ENCODE data around the gene DNM3.

The DNM3 gene

GRCh38 chr1:172446547-172446946 is 605.2 kb downstream of the DNM3 start:
- DNase-seq, result no peak

DNA sequence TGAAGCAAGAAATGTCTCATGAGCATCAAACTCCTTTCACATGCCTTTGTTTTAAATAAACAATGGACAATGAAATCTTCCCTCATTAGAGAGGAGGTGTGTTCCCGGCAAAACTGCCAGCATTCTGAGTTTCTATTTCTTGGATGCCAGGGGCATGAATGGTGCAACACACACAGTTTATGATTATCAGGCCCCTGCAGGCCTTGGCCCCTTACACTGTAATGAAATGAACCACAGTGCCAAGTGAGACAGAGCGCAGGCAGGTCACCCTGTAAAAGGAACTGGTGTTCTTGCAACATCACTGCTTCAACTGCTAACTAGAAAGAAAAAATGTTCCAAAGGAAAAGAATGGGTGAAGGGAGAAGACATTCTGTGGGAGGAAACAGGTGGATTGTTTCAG is 606.3 kb downstream of the DNM3 start:
- no peak for DNase-seq

GRCh38 chr1:172448995-172449584 is 607.8 kb downstream of the DNM3 start:
- DNase-seq, result no peak

DNA sequence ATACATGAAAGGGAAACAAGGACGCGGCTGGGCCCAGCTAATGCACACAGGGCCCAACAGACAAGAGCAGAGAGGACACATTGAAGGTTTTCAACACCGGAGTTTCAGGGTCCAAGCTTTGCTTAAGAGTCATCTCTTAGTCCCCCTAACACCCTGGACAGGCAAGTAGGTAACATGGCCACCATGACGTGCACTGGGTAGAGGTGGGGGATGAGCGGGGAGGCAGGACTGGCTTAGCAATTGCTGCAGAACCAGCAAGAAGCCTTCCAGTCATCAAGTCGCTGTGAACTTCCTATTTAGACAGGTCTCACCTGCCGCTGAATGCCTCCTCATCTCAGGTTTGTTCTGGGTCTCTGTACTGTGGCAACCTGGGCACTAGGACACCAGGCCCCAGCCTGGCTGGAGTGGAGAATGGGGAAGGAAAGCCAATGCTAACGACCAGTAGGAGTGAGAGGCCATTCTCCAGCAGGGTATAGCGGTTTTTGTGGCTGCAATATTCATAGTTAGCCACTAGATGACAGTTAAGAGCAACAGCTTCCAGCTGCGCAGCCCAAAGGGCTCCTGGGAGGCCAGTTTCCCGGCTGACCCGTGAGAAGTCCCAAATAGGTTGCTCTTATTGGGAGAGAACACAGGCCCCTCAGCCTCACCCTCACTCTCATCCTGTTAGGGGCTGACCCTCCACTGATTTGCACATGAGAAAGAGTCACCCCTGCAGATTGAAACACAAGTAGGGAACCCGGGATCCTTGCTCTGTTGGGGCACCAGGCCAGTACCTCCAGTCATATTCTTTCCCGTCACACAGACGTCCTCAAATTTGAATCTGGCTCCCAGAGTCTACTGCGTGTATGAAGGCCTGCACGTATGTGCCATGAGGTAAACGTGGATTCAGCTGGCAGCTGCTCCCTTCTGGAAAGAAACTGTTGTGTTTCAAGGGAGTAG is 608.6 kb downstream of the DNM3 start:
- DNase-seq, result no peak

GRCh38 chr1:172450524-172450885 is 609.2 kb downstream of the DNM3 start:
- DNase-seq, result no peak

- no peak for DNase-seq
Observed at GRCh38 chr1:172451002-172451443, 609.7 kb downstream of the DNM3 start.

DNA sequence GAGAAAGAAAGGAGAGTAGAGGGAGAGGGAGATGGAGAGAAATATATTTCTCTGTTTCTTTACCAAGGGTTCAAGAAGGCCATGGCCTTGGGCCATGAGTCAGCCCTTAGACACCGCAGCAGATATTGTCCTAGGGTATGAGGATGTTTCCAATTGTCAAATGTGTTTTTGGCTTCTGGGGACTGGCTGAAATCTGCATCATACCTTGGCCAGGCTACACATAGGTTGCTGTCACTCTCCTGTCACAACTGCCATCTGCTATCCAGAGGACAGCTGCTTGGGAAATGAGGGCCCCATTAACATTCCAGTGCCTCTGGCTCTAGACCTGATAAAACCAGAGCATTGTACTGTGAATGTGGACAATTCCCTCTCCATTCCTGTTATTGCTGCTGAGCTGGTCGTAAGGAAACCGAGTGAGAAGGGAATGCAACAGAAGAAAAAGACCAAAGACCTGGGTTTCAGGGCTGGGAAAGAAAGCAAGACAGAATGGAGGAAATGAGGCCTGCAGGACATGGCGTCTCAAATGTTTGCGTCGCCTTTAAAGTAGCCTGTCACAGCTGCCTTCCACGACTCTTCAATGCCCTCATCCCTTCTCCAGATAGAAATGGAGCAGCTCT is 611.3 kb downstream of the DNM3 start:
- DNase-seq, result no peak

- DNase-seq, result no peak
Observed at GRCh38 chr1:172453153-172453545, 611.9 kb downstream of the DNM3 start.

GRCh38 chr1:172453607-172454006 is 612.3 kb downstream of the DNM3 start:
- no peak for DNase-seq

- DNase-seq, result no peak
Observed at GRCh38 chr1:172455451-172455850, 614.2 kb downstream of the DNM3 start.

DNA sequence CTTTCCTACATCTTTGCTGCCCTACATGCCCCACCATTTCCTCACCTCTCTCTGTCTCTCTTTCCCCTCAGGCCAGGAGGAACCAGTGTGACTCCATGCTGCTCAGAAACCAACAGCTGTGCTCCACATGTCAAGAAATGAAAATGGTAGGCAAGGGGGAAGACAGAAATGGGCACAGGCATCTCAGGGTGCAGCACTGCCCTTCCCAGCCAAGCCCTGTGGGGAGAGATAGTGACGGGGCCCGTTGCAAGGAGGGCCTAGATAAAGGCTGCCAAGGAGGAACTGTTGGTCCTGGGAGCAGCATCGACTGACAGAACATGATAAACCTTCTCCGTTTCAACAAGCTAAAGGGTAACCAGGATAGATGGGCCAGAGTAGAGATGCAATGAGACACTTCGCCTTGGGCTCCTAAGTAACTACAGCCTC is 615.1 kb downstream of the DNM3 start:
- DNase-seq, result no peak

DNA sequence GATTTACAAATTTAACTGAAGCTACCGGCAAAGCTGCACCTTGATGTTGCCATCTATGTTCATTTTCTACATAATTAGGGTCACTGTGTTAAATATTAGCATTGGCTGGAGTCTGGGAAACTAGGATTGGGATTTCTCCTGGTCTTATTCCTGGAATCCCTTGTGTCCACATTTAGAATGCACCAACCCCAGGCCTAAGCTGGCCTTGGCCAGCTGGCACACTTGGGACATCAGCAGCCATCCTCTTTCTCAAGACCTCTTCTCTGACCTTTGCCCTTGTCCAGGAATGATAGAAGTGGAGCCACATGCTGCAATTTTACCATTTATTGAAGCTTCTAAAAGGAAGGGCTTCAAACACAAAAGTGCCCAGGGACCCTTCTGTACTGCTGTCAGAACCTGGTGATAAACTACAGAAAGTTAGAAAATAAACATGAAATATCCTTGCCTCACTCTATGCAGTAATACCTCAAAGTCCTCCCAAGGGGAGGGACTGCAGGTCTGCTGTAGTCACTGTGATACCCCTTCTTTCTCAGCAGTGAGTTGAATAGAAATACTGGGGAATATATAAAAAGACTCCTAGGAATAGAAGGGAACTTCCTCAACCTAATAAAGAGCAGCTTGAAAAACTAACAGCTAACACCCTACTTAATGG is 616.3 kb downstream of the DNM3 start:
- DNase-seq, result no peak

DNA sequence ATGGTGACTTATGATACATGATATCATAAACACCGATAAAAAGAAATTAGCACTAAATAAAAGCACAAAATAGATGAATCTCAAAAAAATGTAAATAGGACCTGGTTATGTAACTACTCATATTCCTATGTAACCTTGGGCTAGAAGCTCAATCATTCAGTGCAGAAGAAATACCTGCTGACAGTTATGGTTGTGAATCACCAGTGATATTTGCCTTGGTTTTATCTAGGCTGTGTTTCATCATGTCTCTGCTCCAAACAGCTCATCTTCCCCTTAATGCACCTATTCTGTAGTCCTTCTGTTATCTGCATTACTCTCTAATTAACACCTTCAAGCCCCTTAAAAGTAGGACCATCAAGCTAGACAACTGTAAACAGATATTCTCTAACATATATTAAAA is 618.9 kb downstream of the DNM3 start:
- DNase-seq, result no peak

- no peak for DNase-seq
Observed at GRCh38 chr1:172460887-172461315, 619.6 kb downstream of the DNM3 start.
